NCI-H2081 treated with DMSO at 0.1 percent for 48 hours (cell line): Measurements from ENCODE around the gene FFAR3.
"Not testable (repeated sequence)": the region's sequence is repeated elsewhere in the genome, so short reads cannot be mapped to it uniquely, and the experiment has no call there.

Experiments used
- DNase-seq: peaks from one replicate; lab custom pipeline; 2025; lab: John Stamatoyannopoulos, UW

The FFAR3 gene

DNA sequence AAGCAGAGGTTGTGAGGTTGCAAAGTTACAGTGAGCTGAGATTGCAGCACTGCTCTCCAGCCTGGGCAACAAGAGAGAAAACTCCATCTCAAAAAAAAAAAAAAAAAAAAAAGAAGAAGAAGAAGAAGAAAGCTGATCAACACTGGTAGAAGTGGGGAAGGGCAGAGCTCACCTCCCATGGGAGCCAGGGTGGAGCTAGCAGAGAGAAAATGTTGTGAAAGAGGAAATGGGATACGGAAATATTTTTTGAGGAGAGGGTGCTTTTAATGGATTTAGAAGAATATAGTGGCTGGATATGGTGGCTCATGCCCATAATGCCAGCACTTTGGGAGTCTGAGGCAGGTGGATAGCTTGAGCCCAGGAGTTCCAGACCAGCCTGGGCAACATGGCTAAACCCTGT is 19.4 kb downstream of the FFAR3 start:
- DNase-seq = no peak

DNA sequence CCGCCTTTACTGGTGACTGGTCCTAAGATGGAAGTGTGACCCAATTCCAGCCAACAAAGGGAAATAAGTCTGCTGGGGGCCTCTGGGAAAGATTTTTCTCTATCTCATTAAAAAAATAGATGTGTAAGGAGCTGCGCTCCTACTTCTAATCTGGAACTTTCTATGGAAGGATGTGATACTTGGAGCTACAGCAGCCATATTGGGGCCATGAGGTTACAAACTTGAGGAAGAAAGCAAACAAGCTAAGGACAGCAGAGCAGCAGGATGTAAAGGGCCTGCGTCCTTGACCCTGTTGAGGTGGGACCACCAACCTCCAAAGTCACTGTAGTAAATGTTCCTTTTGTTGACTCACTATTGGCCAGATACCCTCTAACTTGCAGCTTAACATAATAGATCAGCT is 20.1 kb downstream of the FFAR3 start:
- DNase-seq = no peak

DNA sequence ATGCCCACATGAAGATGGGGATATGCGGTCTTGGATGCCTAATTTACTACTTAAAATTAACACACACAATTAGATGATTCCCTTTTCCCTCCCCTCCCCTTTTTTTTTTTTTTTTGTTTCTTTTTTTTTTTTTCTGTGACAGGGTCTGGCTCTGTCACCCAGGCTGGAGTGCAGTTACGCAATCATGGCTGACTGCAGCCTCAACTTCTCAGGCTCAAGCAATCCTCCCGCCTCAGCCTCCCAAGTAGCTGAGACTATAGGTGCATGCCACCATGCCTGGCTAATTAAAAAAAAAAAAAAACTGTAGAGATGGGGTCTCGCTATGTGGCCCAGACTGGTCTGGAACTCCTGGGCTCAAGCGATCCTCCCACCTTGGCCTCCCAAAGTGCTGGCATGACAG is 21.3 kb downstream of the FFAR3 start:
- not testable (repeated sequence) for DNase-seq

DNA sequence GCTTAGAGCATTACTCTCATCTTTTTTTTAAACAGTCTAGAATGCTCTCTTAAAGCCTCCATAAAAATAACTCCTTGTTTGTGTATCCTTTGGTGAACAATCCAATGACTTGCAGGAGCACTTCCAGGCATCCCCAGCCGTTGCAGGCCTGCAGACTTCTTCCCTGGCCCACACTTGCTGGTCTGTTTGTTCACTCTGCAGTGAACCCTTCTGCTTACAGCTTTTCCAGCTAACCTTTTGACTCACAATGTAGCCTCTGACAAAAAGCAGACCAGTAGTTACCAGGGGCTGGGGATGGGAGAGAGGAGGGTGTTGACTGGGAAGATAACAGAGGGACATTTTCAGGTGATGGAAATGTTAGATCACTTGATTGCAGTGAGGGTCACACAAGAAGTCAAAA is 21.7 kb downstream of the FFAR3 start:
- DNase-seq = no peak

DNA sequence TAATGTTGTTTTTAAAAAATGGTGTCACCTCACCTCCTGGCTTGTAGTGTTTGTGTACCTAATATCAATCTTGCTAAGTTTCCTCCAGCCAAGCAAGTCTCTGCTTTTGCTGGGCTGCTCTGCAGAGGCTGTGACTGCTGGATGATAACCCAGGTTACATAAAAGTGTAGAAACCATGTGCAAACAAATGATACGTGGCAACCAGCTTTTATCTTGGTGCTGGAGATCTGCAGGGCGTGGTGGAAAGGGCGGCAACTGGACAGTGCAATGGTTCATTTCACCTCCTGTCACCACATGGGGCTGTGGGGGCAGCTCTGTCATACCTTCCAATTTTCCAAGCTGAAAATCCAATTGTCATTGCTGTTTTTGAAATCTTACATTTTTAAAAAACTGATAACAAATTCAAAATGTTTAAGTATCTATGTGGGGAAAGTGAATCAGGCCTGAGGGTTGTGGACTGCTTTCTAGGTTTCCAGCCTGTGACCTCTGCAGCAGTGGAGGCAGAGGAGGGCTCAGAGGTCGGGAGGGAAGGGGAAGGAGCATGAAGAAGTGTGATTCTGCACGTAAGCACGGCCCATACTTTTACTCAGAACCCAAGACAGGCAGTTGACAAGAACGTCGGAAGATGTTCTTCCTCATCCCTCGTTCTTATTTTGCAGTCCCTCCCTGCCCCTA is 22.3 kb downstream of the FFAR3 start:
- DNase-seq = no peak

DNA sequence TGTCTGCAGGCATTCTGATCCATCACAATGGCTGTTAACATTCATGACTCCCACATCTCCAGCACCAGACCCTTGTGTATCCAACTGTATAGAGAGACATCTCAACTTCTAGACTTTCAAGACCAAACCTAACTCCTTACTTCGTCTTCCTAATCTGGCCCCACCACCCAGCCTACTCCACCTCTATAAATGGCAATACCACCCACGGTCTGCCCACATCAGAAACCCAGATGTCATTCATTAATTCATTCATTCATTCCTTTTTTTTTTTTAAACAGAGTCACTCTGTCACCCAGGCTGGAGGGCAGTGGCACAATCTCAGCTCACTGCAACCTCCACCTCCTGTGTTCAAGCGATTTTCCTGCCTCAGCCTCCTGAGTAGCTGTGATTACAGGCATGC is 23.1 kb downstream of the FFAR3 start:
- DNase-seq = no peak

DNA sequence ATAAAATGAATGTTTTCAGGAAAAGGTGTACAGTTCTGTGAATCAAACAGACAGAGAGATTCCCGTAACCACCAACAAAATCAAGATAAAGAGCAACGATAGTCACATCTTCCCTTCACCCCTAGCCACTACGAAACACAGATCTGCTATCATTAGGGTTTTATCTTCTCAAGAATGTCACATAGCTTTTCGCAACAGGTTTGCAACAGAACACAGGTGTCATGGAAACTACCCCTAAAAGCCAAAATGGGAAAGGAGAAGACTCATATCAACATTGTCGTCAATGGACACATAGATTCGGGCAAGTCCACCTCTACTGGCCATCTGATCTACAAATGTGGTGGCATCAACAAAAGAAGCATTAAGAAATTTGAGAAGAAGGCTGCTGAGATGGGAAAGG is 23.7 kb downstream of the FFAR3 start:
- DNase-seq = no peak

DNA sequence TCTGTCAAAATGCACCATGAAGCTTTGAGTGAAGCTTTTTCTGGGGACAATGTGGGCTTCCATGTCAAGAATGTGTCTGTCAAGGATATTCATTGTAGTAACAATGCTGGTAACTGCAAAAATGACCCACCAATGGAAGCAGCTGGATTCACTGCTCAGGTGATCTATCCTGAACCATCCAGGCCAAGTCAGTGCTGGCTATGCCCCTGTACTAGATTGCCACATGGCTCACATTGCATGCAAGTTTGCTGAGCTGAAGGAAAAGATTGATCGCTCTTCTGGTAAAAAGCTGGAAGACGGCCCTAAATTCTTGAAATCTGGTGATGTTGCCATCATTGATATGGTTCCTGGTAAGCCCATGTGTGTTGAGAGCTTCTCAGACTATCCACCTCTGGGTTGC is 25.3 kb downstream of the FFAR3 start:
- no peak for DNase-seq

DNA sequence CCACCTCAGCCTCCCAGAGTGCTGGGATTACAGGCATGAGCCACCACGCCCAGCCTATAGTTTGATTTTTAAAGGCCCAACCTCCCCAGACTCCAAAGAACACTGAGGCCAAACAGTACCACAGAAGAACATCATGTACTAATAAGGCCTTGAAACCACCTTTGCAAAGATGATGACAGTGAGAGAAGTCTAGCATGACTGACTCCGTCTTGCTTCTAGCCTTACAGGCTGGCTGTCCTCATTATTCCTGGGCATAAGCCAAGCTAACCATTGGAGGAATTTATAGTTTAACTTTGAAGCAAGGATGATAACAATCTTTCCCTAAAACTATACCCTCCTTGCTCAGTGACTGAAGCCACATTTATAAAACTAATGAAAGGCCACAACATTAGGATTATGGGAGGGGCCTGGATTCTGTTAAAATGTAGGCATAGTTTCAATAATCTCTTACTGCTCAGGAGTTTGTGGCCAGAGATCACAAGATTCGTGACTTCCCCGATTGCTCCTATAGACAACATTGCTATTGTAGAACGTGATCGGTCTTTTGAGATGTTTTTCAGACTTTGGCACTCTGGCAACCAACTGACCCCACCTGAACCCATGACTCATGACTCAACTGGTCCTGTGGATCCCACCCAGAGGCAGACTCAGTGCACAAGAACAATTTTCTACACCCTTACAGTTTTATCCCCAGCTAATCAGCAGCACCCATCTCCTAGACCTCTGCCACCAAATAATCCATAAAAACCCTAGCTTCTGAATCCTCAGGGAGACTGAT is 30.2 kb downstream of the FFAR3 start:
- DNase-seq = no peak

DNA sequence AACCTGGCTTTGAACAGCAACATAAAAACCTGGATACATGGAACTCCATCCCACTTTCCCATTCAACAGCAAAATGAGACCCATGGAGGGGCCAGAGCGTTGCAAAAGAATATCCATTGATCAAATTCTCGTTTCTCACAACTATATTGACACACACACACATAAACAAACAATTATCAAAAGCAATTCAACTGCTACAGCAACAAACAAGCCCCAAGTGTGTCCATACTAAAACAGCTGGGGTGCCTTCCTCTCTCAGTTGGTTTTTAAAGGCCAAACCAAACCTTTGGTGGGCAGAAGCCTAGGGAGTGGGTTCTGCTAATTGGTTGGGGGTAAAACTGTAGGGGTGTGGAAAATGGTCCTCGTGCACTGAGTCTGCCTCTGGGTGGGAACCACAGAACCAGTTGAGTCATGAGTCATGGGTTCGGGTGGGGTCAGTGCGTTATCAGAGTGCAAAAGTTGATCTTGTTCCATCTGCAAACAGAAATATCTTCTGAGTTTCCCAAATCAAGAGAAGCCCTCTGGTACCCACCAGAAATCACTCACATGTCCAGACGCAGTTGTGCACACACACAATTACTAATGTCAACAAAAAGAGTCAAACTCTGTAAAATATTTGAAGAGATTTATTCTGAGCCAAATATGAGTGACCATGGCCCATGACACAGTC is 31.1 kb downstream of the FFAR3 start:
- no peak for DNase-seq

DNA sequence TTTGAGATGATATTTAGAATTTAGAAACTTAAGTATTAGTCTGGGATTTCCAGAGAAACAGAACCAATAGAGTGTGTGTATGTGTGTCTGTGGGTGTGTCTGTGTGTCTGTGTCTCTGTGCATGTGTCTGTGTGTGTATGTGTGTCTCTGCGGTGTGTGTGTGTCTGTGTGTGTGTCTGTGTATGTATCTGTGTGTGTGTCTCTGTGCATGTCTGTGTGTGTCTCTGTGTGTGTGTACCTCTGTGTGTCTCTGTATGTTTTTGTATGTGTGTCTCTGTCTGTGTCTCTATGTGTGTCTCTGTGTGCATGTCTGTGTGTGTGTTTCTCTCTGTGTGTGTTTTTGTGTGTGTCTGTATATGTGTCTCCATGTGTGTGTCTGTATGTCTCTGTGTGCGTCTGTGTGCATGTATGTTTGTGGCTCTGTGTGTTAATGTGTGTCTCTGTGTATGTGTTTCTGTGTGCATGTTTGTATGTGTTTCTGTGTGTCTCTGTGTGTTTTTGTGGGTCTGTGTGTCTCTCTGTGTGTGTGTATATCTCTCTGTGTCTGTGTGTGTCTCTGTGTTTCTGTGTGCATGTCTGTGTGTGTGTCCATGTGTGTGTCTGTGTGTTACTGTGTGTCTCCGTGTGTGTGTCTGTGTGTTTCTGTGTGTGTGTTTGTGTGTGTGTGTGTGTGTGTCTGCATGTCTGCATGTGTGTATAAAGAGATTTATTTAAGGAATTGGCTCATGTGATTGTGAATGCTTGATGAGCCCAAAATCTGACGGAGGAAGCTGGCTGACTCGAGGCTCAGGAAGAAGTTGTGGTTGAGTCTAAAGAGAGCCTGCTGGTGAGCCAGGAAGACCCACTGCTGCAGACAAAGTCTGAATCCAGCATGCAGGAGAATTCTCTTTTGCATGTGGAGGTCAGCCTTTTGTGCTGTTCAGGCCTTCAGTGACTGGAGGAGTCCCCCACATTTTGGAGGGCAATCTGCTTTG is 34.8 kb downstream of the FFAR3 start:
- DNase-seq = no peak

DNA sequence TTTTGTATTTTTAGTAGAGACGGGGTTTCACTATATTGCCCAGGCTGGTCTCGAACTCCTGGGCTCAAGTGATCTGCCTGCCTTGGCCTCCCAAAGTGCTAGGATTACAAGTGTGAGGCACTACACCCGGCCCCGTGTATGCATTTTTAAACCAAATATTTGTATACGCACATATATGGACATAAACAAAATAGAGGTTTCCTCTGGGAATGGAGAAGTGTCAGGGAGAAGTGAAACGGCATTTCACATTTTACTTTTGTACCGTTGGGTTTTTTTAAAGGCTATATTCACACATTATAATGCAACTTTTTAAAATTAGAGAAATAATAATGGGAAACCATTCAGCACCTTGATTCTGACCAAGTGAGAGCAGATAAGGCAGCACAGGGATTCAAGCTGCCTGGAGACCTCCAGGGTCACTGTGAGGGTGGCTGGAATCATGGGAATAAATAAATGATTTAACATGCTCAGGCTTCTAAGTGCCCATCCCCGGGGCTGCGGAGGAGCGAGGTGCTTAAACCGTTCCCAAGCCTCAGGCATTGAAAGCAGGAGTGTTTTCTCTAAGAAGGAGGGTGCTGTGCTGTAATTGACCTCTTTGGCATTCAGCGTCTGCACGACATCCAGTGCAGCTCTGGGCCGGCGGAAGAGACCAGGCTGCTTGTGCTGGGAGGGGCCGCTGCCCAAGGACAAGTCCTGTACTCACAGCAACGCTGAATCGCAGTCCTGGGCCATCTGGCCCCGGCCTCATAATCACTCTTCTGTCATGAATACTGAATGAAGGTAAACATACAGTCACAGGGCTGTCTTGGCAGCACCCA is 37.3 kb downstream of the FFAR3 start:
- no peak for DNase-seq

DNA sequence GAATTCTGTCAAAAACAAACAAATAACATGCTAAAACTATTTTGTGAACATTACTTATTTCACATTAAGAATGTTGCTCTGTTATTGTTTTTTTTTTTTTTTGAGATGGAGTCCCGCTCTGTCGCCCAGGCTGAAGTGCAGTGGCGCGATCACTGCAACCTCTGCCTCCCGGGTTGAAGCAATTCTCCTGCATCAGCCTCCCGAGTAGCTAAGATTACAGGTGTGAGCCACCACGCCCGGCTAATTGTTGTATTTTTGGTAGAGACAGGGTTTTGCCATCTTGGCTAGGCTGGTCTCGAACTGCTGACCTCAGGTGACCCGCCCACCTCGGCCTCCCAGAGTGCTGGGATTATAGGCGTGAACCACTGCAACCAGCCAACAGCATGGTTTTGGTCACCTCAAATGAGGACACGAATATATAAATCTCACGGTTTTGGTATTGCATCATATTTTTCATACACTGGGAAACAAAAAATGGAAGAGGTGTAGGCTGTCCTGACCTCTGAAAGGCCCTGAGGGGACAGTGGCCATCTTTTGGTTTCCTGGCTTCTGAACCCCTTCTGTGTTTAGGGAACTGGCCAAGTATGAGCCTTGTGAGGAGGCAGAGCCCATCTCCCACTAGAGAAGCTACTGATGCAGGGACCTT is 38.1 kb downstream of the FFAR3 start:
- DNase-seq = no peak

DNA sequence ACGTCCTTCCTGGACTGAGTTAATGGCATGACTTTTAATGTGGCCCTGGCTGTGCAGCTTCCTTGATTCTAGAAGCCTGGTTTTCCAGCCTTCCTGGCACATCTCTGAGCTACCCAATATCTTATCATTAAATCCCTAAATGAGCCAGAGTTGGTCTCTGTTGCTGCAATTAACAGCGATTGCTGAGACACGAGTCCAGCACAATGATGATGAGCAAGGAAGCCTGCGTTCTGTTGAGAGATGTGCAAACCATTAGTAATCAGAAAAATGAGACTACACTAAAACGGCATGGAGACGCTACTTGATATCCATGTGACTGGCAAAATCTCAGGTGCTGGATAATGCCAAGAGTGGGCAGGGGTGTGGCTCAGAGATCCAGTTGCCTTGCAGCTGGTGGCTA is 38.8 kb downstream of the FFAR3 start:
- DNase-seq = no peak

DNA sequence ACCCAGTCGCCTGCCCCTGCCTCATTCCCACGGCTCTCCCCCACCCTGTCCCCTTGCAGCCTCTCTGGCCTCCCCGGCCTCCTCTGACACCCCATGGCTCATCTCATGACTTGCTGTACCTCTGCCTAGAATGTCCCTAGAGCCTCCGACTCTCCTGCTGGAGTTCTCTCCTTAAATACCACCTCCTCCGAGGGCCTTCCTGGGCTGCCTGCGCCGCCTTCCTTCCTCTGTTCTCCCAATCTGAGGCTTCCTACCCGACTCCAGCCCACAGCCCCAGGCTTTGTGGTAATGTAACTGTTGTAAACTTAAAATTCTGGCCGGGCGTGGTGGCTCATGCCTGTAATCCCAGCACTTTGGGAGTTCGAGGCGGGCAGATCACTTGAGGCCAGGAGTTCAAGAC is 40.3 kb downstream of the FFAR3 start:
- no peak for DNase-seq

DNA sequence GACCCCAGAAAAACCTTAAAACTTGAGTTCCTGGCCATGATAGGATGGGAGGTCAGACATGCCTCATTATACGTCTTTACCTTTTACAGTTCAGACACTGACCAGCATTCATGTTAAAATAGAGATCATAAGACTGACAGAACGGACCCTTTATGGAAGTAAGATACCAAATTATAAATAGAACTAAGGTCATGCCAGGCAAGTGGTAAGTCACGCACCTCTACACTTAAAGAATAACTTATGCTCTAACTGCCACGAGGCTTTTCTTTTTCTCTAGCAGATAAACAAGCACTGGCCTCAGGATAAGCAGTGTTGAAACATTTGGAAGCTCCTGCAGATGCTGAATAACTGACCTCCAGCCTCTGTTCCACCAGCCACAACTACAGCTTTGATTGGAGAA is 41.0 kb downstream of the FFAR3 start:
- no peak for DNase-seq

DNA sequence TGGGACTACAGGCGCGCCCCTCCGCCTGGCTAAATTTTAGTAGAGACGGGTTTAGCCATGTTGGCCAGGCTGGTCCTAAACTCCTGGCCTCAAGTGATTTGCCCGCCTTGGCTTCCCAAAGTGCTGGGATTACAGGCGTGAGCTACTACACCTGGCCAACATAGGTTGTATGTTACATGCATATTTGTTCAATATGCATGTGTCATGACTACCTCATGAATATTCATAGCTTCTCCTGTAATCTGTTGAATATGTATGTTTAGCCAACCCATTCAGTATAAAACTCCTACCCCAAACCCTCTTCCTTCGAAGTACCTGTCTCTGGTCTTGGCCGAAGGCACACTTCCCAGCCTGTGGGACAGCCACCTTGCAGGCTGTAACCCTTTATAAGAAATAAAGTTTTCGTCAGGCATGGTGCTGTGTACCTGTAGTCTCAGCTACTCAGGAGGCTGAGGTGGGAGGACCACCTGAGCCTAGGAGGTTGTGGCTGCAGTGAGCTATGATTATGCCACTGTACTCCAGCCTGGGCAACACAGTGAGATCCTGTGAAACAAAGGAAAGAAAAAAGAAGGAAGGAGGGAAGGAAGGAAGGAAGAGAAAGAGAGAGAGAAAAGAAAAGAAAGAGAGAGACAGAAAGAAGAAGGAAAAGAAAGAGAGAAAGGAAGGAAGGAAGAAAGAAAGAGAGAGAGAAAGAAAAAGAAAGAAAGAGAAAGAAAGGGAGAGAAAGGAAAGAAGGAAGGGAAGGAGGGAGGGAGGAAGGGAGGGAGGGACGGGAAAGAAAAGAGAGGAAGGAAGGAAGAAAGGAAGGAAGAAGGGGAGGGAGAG is 41.9 kb downstream of the FFAR3 start:
- no peak for DNase-seq

DNA sequence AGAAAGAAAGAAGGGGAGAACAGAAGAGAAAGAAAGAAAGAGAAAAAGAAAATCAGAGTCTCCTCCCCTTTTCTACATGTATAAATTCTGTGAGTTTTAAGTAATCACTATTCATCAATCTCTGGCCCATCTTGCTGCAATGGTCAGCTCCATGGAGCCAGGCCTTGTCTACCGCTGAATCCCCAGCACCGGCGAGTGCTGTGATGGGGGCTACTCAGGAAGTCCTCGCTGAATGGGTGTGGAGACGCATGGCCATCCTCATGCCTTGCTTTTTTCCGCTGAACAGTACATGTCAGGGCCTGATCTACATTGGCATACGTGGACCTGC is 42.5 kb downstream of the FFAR3 start:
- DNase-seq = no peak

DNA sequence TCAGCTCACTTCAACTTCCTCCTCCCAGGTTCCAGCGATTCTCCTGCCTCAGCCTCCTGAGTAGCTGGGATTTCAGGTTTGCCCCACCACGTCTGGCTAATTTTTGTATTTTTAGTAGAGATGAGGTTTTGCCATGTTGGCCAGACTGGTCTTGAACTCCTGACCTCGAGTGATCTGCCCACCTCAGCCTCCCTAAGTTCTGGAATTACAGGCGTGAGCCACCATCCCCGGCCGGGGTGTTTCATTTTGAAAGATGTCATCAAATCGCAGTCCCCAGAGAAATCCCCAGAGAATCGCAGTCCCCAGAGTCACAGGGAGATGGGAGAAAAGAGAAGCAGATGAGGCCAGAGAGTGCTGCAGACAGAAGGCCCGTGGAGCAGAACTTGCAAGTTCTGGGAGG is 43.2 kb downstream of the FFAR3 start:
- DNase-seq = not testable (repeated sequence)
